Measurements from ENCODE around the gene FXR2. TPM values are rescaled to one million over a fixed set of nuclear protein-coding genes. Genes with fewer than 3 reads are reported as not detected.
A peak's percentile ranks its signal among the peaks of the same experiment; 100 is the strongest.

FXR2 gene
- total and polyA plus RNA-seq, 9 of the 15 experiments (the other 6 are each of a cell fraction or from before 2014, with no cell fraction given): 2.0 to 49.3 (median 24.5) TPM

DNA sequence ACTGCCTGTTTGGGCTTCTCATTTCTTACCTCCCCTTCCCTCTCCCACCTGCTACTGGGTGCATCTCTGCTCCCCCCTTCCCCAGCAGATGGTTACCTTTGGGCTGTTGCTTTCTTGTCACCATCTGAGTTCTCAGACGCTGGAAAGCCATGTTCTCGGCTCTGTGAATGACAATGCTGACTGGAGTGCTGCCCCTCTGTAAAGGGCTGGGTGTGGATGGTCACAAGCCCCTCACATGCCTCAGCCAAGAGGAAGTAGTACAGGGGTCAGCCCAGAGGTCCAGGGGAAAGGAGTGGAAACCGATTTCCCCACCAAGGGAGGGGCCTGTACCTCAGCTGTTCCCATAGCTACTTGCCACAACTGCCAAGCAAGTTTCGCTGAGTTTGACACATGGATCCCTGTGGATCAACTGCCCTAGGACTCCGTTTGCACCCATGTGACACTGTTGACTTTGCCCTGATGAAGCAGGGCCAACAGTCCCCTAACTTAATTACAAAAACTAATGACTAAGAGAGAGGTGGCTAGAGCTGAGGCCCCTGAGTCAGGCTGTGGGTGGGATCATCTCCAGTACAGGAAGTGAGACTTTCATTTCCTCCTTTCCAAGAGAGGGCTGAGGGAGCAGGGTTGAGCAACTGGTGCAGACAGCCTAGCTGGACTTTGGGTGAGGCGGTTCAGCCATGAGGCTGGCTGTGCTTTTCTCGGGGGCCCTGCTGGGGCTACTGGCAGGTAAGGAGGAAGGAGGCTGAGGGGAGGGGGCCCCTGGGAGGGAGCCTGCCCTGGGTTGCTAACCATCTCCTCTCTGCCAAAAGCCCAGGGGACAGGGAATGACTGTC, 35.5 kb downstream of the FXR2 start, which contains the start of gene CD68 (continued):
- TF ChIP-seq, protein P1, sequence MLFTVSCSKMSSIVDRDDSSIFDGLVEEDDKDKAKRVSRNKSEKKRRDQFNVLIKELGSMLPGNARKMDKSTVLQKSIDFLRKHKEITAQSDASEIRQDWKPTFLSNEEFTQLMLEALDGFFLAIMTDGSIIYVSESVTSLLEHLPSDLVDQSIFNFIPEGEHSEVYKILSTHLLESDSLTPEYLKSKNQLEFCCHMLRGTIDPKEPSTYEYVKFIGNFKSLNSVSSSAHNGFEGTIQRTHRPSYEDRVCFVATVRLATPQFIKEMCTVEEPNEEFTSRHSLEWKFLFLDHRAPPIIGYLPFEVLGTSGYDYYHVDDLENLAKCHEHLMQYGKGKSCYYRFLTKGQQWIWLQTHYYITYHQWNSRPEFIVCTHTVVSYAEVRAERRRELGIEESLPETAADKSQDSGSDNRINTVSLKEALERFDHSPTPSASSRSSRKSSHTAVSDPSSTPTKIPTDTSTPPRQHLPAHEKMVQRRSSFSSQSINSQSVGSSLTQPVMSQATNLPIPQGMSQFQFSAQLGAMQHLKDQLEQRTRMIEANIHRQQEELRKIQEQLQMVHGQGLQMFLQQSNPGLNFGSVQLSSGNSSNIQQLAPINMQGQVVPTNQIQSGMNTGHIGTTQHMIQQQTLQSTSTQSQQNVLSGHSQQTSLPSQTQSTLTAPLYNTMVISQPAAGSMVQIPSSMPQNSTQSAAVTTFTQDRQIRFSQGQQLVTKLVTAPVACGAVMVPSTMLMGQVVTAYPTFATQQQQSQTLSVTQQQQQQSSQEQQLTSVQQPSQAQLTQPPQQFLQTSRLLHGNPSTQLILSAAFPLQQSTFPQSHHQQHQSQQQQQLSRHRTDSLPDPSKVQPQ (CRISPR knock-in tag; IDR thresholded peaks at IDR 0.05; ENCODE audit: borderline replicate concordance): no peak
- TF ChIP-seq ZNF3 (CRISPR knock-in tag; IDR thresholded peaks at IDR 0.05): no peak
- TF ChIP-seq ZSCAN32 (CRISPR knock-in tag; IDR thresholded peaks at IDR 0.05): peak; percentile 23; the same call in 1 of the 2 replicates
- TF ChIP-seq, protein P2, sequence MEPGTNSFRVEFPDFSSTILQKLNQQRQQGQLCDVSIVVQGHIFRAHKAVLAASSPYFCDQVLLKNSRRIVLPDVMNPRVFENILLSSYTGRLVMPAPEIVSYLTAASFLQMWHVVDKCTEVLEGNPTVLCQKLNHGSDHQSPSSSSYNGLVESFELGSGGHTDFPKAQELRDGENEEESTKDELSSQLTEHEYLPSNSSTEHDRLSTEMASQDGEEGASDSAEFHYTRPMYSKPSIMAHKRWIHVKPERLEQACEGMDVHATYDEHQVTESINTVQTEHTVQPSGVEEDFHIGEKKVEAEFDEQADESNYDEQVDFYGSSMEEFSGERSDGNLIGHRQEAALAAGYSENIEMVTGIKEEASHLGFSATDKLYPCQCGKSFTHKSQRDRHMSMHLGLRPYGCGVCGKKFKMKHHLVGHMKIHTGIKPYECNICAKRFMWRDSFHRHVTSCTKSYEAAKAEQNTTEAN (CRISPR knock-in tag; IDR thresholded peaks at IDR 0.05): peak; percentile 67; the same call in 1 of the 2 replicates
- no peak for TF ChIP-seq ZNF316 (IDR thresholded peaks at IDR 0.05)
- TF ChIP-seq CXXC5 (CRISPR knock-in tag; IDR thresholded peaks at IDR 0.05): no peak
- TF ChIP-seq TRIM28 (IDR thresholded peaks at IDR 0.05): no peak
- TF ChIP-seq MYC (IDR thresholded peaks at IDR 0.05; ENCODE audit: low read depth, low read length): no peak
- TF ChIP-seq MYC (CRISPR knock-in tag; IDR thresholded peaks at IDR 0.05; ENCODE audit: borderline replicate concordance, low read depth): 0 out of 2 replicates have a peak, but pooled peaks have one; percentile 21
- TF ChIP-seq SETDB1 (IDR thresholded peaks at IDR 0.05; ENCODE audit: low read length): no peak
- TF ChIP-seq FIP1L1 (IDR thresholded peaks at IDR 0.05; ENCODE audit: low read depth, low read length, poor library complexity, severe bottlenecking): peak; percentile 26
- no peak for TF ChIP-seq NFIX (CRISPR knock-in tag; IDR thresholded peaks at IDR 0.05; ENCODE audit: low read depth)
- TF ChIP-seq, protein P3, sequence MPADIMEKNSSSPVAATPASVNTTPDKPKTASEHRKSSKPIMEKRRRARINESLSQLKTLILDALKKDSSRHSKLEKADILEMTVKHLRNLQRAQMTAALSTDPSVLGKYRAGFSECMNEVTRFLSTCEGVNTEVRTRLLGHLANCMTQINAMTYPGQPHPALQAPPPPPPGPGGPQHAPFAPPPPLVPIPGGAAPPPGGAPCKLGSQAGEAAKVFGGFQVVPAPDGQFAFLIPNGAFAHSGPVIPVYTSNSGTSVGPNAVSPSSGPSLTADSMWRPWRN (IDR thresholded peaks at IDR 0.05; ENCODE audit: low read depth): no peak
- TF ChIP-seq FOXA3 (CRISPR knock-in tag; conservative IDR thresholded peaks at IDR 0.05 in 1 of 2, IDR thresholded peaks at IDR 0.05 in 1 of 2): peak; percentile 46 to 82; a peak in 3 of 4 replicates
- peak; percentile 64 for TF ChIP-seq MBD2 (IDR thresholded peaks at IDR 0.05; ENCODE audit: borderline replicate concordance, low read depth)
- TF ChIP-seq SRSF7 (optimal IDR thresholded peaks at IDR 0.05; ENCODE audit: low read depth, low read length): no peak
- TF ChIP-seq NUFIP1 (IDR thresholded peaks at IDR 0.05; ENCODE audit: partially characterized antibody): no peak
- peak; percentile 54; the same call in 1 of the 2 replicates for TF ChIP-seq DPF2 (IDR thresholded peaks at IDR 0.05)
- TF ChIP-seq, protein P4, sequence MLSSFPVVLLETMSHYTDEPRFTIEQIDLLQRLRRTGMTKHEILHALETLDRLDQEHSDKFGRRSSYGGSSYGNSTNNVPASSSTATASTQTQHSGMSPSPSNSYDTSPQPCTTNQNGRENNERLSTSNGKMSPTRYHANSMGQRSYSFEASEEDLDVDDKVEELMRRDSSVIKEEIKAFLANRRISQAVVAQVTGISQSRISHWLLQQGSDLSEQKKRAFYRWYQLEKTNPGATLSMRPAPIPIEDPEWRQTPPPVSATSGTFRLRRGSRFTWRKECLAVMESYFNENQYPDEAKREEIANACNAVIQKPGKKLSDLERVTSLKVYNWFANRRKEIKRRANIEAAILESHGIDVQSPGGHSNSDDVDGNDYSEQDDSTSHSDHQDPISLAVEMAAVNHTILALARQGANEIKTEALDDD (IDR thresholded peaks at IDR 0.05): peak; percentile 78

Data from K562 (cell line).